LoVo (cell line): ENCODE measurements around the gene ANKRD63.

ENCODE experiments used
- DNase-seq: peaks from one replicate; pipeline ENCODE4 v3.0.0-alpha.2; 2016; ENCODE audit warnings: low spot score

The ANKRD63 gene

DNA sequence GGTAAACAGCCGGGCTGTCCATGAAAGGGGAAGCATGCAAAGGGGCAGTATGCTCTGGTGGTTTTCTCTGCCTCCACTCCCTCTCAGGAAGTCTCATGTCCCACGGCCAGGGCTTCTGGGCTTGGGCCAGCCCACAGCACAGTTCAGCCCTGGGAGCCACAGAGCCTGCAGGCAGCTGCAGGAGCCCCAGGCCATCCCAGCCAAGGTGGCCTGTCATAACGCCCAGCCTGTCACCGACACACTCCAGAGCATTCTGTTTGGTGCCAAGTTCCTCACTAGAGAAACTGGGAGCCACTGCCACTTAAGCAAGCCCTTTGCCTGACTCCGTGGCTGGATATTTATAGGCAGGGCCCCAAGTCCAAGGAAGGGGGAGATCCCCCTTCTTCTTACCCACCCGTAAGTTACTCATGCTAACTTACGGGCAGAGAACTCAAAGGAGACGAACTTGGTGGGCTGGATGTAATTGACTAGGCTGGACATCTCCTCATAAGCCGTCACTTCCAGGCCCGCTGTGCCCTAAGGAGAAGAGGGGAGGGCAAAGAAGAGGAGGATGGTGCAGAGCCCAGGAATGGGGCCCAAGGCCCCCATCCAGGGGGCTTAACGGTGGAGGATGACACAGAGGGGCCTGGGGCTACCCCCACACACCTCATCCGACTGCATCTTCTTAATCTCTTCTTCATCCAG lies 13.2 kb upstream of the ANKRD63 start:
- DNase-seq, result no peak

GRCh38 chr15:40295297-40295696 lies 12.4 kb upstream of the ANKRD63 start:
- no peak for DNase-seq

DNA sequence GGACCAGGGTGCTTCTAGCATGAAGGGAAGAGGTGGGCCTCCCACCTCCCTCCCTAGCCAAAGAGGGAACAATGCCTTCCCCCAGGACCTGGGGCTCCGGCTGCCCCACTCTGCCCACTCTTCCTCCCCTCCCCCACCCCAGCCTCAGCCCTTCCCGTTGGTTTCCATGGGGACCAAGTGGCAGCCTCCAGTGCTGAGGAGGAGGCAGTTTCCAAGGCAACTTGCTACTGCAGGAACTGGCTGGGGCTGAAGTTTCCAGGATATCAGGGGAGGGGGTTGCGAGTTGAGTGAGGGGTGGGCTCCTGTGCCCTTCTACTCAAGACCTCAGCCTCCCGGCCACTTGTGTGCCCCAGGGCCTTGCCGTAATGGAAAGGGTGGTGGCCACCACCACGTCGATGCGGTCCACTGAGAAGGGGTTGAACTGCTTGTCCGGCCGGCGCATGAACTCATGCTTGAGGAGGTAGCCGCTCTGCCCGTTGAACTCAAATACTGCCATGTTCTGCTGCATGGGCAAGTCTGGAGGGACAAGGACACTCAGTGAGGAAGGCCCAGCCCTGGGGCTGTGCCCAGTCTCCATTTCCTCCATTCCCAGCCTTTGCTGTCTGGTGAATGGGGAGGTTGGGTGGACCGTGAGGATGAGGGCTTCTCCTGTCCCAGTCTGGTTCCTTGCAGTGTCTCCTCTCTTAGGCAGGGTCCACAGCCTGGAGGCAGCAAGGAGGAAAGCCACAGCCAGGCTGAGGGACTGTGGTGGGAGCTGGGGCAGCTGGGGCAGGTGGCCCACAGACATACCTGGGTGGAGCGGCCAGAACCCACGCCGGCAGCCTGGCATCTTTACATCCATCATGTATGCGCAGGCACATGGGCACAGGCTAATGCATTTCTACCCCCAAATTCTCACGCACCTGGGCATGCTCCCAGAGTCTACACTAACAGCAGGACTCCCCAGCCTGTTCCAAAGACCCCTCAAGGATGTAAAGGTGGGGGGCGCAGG lies 11.3 kb upstream of the ANKRD63 start:
- DNase-seq, result no peak

DNA sequence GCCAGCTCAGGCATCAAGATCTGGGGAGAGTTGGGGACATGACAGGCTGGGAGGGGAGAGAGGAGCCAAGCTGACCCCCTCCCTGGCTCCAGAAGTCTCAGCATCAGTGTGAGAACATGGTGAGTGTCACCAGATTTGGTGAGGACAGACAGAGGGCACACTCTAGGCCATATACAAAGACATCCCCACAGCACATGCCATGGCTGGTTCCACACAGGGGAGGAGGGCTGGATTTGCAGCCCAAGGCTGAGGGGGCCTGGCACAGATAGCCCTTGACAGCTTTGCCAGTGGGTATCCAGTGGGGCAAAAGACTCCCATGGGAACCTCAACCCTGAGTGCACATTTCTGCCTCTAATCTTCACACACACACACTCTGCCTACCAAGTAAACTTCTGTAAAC lies 10.1 kb upstream of the ANKRD63 start:
- DNase-seq, result no peak

DNA sequence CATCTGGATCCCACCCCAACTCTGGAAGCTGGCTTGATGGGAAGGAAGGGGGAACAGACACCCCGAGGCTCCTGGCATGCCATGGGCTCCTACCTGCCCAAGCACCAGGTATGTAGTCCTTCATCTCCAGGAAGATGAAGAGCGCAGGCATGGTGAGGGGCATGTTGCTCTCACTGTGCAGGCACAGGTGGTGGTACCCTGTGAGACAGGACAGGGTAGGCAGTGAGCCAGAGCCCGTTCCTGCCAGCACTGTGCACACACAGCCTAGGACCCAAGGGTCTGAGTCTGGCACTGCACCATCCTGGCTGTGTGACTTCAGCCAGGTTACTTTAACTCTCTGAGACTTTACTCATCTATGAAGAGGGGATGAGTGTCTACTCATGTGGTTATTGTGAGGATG lies 9.4 kb upstream of the ANKRD63 start:
- DNase-seq, result no peak

- DNase-seq, result peak; percentile 75
Measured at GRCh38 chr15:40290918-40291574, 8.2 kb upstream of the ANKRD63 start.

GRCh38 chr15:40290545-40290917 lies 7.7 kb upstream of the ANKRD63 start:
- no peak for DNase-seq

- peak; percentile 40 for DNase-seq
Measured at GRCh38 chr15:40289140-40289775, 6.4 kb upstream of the ANKRD63 start.

GRCh38 chr15:40287968-40288367 lies 5.1 kb upstream of the ANKRD63 start:
- no peak for DNase-seq

DNA sequence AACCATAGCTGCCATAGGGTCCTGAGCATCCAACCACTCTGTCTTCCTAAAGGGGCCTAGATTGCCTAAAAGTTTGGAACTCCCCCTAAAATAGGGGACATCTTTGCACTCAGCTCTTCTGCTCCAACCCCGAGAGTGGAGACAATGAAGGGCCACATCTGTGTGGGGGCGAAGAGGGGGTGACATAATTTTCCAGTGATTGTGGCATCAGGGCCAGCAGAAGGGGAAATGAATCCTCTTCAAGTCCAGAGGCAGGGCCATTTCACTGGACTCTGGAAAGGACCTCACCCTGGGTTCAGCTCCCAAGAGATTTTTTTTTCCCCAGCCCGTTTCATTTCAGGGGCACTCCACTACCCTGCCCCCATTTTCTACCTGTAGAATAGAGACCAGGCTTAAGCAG lies 4.6 kb upstream of the ANKRD63 start:
- DNase-seq, result no peak

- DNase-seq, result no peak
Measured at GRCh38 chr15:40286794-40287193, 3.9 kb upstream of the ANKRD63 start.

DNA sequence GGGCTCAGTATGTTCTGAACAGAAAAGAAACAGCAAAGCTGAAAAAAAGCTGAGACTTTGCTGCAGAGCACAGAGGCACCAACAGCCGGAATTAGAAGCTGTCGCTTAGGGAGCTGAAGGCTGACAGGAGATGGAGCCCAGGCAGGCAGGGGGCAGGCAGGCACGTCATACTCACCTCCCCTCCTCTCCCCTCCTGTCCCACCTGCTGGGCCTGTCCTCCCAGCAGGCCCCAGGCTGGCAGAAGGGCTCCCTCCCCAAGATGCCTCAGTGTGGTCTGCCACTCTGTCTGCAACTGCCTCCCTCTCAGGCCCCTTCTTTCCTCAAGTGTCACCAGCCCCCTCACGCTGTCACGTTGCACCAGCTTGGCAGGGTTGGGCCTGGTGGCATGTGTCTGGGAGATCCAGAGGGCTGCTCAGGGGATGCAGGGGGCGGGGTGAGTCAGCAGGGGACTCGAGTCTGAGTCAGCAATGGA lies 3.2 kb upstream of the ANKRD63 start:
- no peak for DNase-seq

- no peak for DNase-seq
Measured at GRCh38 chr15:40285554-40286011, 2.7 kb upstream of the ANKRD63 start.

- no peak for DNase-seq
Measured at GRCh38 chr15:40285151-40285550, 2.3 kb upstream of the ANKRD63 start.

GRCh38 chr15:40283615-40284300 lies 894 bp upstream of the ANKRD63 start:
- no peak for DNase-seq

DNA sequence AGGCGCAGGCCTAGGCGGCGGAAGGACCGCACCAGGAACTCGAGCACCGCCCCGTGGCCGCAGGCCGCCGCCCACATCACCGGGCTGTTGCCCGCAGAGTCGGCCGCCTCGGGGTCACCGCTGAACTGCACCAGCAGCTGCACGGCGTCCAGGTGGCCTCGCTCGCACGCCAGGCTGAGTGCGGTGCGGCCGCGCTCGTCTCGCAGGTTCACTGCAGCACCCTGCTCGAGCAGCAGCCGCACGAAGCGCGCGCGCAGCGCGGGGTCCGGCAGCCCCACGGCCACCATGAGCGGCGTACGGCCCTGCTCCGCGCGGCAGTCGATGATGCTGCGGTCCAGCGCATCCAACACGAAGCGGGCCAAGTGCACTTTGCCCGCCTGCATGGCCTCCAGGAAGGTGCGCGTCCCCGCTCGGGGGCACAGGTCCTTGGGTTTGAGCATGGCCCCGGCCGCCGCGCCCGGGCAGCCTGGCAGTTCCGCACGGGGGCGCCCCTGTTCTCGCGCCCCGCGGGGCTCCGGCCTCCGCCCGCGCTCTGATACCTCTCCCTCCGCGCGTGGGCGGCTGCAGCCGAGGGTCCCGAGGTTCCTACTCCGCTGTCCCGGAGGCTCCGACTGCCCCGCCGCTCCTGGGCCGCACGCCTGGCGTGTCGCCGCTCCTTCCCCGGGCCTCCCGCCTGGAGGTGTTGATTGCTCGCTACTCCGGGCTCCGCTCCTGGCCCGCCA lies 556 bp downstream of the ANKRD63 start:
- peak; percentile 62 for DNase-seq

- DNase-seq, result no peak
Measured at GRCh38 chr15:40281801-40282146, 1.1 kb downstream of the ANKRD63 start.

GRCh38 chr15:40281057-40281800 lies 1.6 kb downstream of the ANKRD63 start:
- no peak for DNase-seq

DNA sequence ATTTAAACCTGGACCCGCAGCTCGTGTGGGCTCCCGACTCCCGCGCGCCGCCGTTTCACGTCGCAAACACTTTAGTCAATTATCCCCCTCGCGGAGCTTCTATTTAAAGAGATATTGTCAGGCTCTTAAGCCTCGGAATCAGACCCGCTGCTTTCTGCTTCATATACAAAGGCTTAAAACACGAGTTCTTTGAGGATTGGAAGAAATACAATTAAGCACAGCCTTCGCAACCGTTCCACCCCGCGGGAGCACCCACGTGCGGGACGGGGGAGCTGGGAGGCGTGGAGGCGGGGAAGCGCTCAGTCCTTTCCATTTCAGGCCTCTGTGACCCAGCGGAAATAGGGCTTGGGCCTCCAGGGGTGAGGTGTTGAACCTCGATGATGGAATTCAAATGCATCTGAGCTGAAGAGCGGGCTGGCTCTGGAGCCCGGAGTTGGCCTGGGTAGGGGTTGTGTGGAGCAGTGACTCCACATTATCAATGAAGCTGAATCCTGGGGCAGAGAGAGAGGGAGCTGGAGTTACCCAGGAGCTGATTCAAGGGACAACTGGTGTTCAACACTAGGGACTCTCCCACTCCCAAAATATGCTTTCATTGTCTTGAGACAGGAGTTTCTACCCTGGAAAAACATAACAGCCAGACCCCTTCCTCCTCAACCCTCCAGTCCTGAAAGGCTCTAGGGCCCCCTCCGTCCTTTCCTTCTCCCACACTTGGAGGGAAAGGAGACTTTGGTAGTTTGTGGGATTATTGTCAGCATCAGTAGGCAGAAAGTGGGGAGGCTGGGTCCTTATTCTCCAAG lies 2.4 kb downstream of the ANKRD63 start:
- DNase-seq, result no peak
